Neuron (in vitro differentiated cells): ENCODE data around the gene ZNF511.
A peak's percentile ranks its signal among the peaks of the same experiment; 100 is the strongest.
"Not testable (repeated sequence)": the region's sequence is repeated elsewhere in the genome, so short reads cannot be mapped to it uniquely, and the experiment has no call there.

Source experiments
- H2AFZ ChIP-seq: one replicate; pipeline ENCODE4 v1.6.1; 2013; ENCODE audit warnings: low read depth, mild to moderate bottlenecking, inconsistent platforms, low read length, moderate library complexity
- H3K27me3 ChIP-seq: one replicate; pipeline ENCODE4 v1.6.1; 2013; ENCODE audit warnings: low read length; ENCODE audit not compliant: insufficient read depth
- H3K36me3 ChIP-seq: one replicate; pipeline ENCODE4 v1.6.1; 2013; ENCODE audit warnings: low read length; ENCODE audit not compliant: insufficient read depth
- H3K4me1 ChIP-seq: one replicate; pipeline ENCODE4 v1.6.1; 2013; ENCODE audit warnings: low read length; ENCODE audit not compliant: insufficient read depth
- H3K4me3 ChIP-seq: 2 replicates; pipeline ENCODE4 v1.5.1; 2013; ENCODE audit warnings: mild to moderate bottlenecking, low read length, moderate library complexity
- H3K9me3 ChIP-seq: one replicate; pipeline ENCODE4 v1.6.1; 2013; ENCODE audit warnings: low read length

ZNF511 gene, protein sequence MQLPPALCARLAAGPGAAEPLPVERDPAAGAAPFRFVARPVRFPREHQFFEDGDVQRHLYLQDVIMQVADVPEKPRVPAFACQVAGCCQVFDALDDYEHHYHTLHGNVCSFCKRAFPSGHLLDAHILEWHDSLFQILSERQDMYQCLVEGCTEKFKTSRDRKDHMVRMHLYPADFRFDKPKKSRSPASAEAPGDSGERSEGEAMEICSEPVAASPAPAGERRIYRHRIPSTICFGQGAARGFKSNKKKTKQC

DNA sequence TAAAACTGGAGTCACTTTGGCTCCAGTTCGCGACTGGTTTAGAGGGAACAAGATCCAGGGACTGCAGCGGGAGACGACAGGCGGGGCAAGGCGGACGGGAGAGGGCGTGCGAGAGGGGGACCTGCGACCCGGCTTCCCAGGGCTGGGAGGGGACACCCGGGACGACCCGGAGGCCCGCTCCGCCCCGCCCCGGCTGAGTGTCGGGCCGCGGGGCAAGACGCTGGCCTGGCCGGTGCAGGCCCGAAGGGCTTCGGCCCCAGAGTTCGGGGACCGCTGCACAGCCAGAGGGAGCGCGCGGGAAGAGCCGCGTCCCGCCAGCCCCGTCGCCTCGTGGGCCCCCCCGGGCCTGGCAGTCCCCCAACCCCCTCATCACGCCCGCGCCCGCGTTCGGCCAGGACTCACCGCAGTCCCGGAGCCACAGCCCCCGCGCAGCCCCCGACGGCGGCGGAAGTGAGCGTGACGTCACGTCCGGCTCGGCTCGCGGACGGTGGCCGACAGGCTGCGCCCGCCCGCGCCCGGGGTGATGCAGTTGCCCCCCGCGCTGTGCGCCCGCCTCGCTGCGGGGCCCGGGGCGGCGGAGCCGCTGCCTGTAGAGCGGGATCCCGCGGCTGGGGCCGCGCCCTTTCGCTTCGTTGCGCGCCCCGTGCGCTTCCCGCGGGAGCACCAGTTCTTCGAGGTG, at the start of gene ZNF511, which contains the start of gene TUBGCP2:
TSS of gene ZNF511 (plus strand) at position 494 of the 679 bp plus-strand sequence. CDS start at position 524, 30 bp downstream.
TSS of gene TUBGCP2 (minus strand) at position 452 of the 679 bp plus-strand sequence. CDS start 5,931 bp downstream, outside the sequence.
- peak within 1 kb of the TSS; percentile 82 for H3K4me3 ChIP-seq
- H2AFZ ChIP-seq, result peak within 1 kb of the TSS; percentile 86
- H3K4me1 ChIP-seq, result peaks cover 20% of the 10 kb centered on the region
- no peaks in the 10 kb centered on the region for H3K27me3 ChIP-seq
- no peaks in the 10 kb centered on the region for H3K9me3 ChIP-seq
- H3K36me3 ChIP-seq, result peaks cover 25% of the 10 kb centered on the region

DNA sequence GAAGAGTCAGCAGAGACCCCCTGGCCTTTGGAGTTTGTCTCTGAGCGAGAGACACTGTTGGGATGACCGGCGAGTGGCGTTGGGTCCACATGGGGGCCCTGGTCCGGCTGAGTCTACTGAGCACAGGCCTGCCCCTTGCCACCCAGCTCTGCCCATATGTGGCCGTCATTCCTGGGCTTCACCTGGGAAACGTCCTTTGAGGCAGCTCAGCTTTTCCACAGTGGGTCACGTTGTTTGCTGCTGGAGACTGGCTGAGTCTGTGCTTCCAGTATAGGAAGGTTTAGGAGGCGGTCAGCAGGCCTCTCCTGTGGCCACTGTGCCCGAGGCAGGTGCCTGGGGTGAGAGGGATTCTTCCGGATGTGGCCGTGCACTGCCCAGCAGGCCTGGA, 49.1 kb upstream of the ZNF511 start:
- no peaks in the 10 kb centered on the region for H3K36me3 ChIP-seq

DNA sequence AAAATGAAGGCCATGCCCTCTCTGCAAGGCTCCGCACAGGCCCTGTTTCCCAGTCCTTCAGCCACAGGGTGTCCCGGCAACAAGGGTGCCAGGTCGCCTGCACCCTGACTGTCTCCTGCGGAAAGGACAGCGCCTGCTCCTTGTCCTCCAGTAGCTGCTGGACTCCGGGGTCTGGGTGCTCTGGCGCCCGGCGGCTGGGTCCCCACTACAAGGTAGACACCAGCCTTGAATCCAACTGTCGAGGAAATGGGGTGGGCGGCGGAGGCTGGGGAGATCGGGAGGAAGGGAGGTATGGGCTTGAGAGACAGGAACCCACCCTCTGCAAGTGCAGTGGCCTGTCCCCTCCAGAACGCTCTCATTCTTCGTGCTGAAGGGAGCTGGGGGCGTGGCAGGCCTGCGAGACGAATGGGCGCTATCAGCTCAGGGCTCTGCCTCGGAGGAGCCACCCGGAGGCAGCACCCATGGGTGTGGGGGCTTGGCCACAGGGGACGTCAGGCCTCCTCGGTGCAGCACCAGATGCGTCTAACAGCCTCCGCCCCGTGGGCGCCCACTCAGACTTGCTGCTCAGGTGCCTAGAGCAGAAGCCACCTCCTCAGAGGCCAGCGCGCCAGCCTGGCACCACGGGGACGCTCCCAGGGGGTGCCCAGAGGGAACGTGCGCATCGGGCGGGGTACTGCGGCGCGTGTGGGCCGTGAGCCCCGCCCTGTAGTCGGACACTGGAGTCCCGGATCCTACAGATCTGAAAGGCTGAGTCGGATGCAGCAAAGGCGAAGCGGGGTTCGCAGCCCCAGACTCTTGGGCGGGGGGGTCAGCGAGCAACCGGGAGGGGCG, 47.6 kb upstream of the ZNF511 start:
- peak overlapping the region; percentile 57 for H3K4me3 ChIP-seq
- peaks cover 32% of the 10 kb centered on the region for H3K4me1 ChIP-seq
- no peaks in the 10 kb centered on the region for H3K36me3 ChIP-seq
- no peaks in the 10 kb centered on the region for H3K9me3 ChIP-seq
- H2AFZ ChIP-seq, result no peak overlapping the region
- peaks cover 15% of the 10 kb centered on the region for H3K27me3 ChIP-seq

More for the DNA sequence above, 49.1 kb upstream of the ZNF511 start:
- Histone ChIP-seq H3K27me3 (peaks cover 15% of the 10 kb centered on the region), H3K4me3 (no peak overlapping the region), H3K9me3 (no peaks in the 10 kb centered on the region), H2AFZ (no peak overlapping the region), H3K4me1 (peaks cover 32% of the 10 kb centered on the region)

DNA sequence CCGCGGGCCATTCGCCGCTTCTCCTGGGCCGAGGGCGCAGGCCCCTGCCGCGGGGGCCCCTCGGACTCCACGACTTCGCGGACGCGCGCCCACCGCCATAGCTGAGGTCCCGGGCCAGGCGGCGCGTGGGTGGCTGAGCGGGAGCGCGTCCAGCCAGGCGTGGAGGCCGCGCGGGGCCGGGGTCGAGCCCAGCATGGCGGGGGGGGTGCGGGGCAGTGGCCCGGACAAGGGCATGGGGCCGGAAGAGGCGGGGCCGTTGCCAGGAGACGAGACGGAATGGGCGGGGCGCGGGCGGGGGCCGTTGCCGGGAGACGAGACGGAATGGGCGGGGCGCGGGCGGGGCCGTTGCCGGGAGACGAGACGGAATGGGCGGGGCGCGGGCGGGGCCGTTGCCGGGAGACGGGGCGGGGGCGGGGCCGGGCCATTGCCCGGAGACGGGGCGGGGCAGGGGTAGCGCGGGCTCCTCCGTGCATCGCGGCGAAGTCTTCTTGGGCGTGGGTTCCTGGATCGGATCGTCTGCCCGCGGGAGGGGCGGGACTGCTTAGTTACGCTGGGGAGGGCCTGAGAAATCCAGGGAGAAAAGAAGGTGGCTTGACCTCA, 46.9 kb upstream of the ZNF511 start:
- Histone ChIP-seq H3K4me1 (peaks cover 32% of the 10 kb centered on the region), H3K27me3 (peaks cover 15% of the 10 kb centered on the region), H3K9me3 (no peaks in the 10 kb centered on the region), H3K36me3 (no peaks in the 10 kb centered on the region), H2AFZ (no peak overlapping the region), H3K4me3 (peak overlapping the region; percentile 57)

DNA sequence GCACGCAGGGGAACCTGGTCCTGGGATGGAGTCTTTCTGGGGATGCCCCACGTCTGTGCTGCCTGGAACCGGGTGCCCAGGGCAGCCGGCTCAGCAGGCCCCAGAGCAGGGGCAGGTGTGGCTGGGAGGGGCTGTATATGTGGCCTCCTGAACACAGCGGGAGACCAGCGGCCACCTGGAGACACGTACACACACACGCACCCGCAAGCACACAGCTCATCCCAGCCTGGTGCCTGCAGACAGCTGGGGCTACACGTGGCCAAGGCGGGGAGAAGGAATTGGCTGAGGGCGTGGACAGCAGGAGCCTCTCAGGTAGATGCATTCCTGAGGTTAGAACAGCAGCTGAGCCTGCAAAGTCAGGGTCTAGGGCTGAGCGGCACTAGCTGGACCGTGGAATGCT, 46.0 kb upstream of the ZNF511 start:
- Histone ChIP-seq H3K9me3 (no peaks in the 10 kb centered on the region), H3K27me3 (peaks cover 9% of the 10 kb centered on the region), H2AFZ (no peak overlapping the region), H3K4me3 (peak overlapping the region; percentile 50), H3K36me3 (no peaks in the 10 kb centered on the region), H3K4me1 (peaks cover 32% of the 10 kb centered on the region)

DNA sequence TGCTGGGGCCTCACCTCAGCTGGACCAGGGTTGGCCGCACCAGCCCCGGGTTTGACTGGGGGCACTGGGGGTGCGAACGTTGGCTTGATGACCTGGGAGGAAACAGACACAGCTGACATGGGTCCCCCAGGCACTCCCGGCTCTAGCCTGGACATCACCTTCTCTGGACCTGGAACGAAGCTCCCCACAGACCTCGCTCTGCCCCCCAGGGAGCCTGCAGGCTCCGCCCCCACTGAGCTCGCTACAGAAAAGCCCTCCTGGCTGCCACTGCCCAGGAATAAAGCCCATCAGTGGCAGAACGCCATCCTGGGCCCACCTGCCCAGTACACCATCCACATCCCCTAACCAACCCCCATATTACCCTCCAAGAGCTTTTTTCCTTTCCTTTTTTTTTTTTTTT, 45.0 kb upstream of the ZNF511 start:
- no peaks in the 10 kb centered on the region for H3K9me3 ChIP-seq
- H3K36me3 ChIP-seq, result peaks cover 2% of the 10 kb centered on the region
- H3K4me3 ChIP-seq, result no peak overlapping the region
- no peak overlapping the region for H2AFZ ChIP-seq
- peaks cover 32% of the 10 kb centered on the region for H3K4me1 ChIP-seq
- H3K27me3 ChIP-seq, result no peaks in the 10 kb centered on the region

DNA sequence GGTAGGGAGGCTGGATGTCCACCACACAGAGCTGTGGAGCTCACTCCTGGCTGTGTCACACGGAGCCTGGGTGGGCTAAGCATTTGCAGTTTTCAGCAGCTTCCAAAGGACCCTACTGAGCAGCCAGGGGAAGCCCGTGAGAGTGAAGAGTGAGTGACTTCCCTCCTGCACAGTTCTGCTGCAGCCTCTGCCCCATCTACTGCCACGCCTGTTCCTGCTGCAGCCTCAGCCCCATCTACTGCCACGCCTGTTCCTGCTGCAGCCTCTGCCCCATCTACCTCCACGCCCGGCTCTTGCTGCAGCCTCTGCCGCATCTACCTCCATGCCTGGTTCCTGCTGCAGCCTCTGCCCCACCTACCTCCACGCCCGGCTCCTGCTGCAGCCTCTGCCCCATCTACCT, 44.3 kb upstream of the ZNF511 start:
- peaks cover 5% of the 10 kb centered on the region for H3K36me3 ChIP-seq
- H2AFZ ChIP-seq, result no peak overlapping the region
- no peak overlapping the region for H3K4me3 ChIP-seq
- H3K27me3 ChIP-seq, result no peaks in the 10 kb centered on the region
- no peaks in the 10 kb centered on the region for H3K9me3 ChIP-seq
- peaks cover 31% of the 10 kb centered on the region for H3K4me1 ChIP-seq

DNA sequence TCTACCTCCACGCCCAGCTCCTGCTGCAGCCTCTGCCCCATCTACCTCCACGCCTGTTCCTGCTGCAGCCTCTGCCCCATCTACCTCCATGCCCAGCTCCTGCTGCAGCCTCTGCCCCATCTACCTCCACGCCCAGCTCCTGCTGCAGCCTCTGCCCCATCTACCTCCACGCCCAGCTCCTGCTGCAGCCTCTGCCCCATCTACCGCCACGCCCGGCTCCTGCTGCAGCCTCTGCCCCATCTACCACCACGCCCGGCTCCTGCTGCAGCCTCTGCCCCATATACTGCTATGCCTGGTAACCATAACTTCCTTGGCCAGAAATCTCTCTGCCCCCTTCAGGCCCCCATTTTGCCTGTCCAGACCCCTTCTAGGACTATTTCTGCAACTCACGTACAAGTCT, 43.7 kb upstream of the ZNF511 start:
- H2AFZ ChIP-seq, H3K9me3 ChIP-seq, H3K27me3 ChIP-seq, H3K4me3 ChIP-seq, H3K36me3 ChIP-seq: not testable (repeated sequence)
- H3K4me1 ChIP-seq, result peaks cover 25% of the 10 kb centered on the region

DNA sequence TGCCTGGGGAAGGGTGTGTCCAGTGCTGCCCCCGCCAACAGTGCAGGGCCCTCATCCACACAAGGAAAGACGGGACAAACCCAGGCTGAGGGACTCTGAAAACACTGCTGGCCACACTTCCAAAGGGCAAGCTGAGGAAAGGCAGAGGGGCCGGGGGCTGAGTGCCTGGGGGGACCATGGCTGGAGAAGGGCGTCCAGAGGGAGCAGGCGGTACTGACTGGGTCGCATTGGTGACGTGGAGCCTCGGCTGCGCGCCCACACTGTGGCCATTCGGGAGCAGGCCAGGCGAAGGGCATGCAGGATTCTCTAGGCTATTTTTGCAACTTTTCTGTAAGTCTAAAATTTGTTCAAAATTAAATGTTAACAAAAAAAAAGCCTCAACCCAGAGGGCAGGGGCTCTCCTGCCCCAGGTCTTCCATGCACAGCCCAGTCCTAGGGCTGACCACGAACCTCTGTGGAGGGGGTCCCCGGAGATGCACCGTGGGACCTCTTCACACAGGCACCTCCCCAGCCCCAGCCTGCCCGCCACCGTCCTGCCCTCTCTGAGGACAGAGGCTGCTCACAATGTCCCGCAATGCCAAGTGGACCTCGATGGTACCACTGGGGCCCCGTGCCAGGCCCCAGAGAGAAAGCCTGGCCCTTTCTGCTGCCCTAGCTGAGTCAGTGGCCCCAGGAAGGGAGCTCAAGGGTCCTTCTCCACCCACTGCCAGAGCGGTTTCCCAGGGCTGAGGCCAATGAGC, 42.5 kb upstream of the ZNF511 start:
- Histone ChIP-seq H3K4me3 (no peak overlapping the region), H3K4me1 (peaks cover 18% of the 10 kb centered on the region), H3K27me3 (no peaks in the 10 kb centered on the region), H3K9me3 (no peaks in the 10 kb centered on the region), H3K36me3 (peaks cover 5% of the 10 kb centered on the region), H2AFZ (no peak overlapping the region)

DNA sequence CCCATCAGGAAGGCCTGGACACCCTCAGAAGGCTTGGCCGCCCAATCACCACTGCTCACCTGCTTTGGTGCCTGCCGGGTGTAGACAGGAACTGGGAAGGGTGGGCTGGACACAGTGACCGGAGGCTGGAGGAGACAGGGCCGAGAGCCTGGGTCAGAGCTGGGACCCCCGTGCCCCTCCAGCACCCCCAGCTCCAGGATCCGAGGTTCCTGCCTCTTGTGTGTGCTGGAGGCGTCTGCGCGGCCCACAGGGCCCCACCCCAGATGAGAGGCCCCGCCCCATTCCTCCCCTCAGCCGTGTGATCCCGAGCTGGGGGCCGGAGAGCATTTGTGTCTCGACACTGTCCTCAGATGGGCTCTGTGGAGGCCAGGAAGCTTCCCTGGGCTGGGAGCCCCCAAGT, 41.4 kb upstream of the ZNF511 start:
- H3K27me3 ChIP-seq, result no peaks in the 10 kb centered on the region
- H2AFZ ChIP-seq, result no peak overlapping the region
- H3K9me3 ChIP-seq, result no peaks in the 10 kb centered on the region
- H3K4me1 ChIP-seq, result peaks cover 13% of the 10 kb centered on the region
- H3K36me3 ChIP-seq, result peaks cover 5% of the 10 kb centered on the region
- H3K4me3 ChIP-seq, result no peak overlapping the region

DNA sequence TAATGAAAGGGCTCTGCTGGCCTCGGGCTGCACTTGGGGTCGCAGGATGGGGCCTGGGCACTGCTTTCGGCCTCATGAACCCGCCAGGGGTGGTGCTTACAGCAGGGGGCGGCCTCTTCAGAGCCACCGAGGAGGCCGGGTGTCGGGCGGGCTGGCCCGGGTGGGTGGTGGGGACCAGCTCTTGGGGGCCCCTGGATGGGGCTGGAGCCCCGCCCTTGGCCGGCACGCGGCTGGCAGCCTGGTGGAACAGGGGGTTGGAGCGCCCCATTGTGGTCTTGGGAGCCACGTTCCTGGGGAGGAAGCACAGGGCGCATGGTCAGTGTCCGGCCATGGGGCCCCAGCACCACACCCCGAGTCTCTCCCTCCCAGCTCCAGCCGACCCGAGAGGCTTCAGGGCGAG, 40.9 kb upstream of the ZNF511 start:
- H3K27me3 ChIP-seq, result no peaks in the 10 kb centered on the region
- peaks cover 7% of the 10 kb centered on the region for H3K4me1 ChIP-seq
- peaks cover 5% of the 10 kb centered on the region for H3K36me3 ChIP-seq
- H3K4me3 ChIP-seq, result no peak overlapping the region
- H3K9me3 ChIP-seq, result no peaks in the 10 kb centered on the region
- H2AFZ ChIP-seq, result no peak overlapping the region

DNA sequence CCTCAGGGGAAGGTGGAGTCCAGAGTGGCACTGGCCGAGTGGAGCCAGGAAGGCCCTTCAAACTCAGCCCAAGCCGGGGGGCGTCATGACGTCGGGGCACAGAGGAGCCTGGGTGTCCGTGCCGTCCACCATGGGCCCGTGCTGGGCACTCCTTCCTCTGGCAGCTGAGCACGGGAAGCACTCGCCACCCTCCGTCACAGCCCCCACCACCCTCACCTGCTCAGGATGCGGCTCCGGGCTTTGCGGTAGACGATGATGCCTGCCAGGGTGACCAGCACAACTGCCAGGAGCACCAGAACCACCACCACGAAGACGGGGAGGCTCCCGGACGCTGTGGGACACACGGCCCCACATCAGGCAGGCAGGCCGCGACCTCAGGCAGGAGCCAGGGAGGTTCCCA, 40.2 kb upstream of the ZNF511 start:
- H2AFZ ChIP-seq, result no peak overlapping the region

More for the DNA sequence above, 40.2 kb upstream of the ZNF511 start:
- peaks cover 5% of the 10 kb centered on the region for H3K36me3 ChIP-seq
- no peaks in the 10 kb centered on the region for H3K27me3 ChIP-seq
- peaks cover under 1% of the 10 kb centered on the region for H3K4me1 ChIP-seq
- no peaks in the 10 kb centered on the region for H3K9me3 ChIP-seq
- no peak overlapping the region for H3K4me3 ChIP-seq
